ENCODE results near the gene LYRM2. TPM values are rescaled to one million over a fixed set of nuclear protein-coding genes. Genes with fewer than 3 reads are reported as not detected.

LYRM2 gene
- total and polyA plus RNA-seq, 9 of the 15 experiments (the other 6 are each of a cell fraction or from before 2014, with no cell fraction given) = 13.9 to 115 (median 42.9) TPM

DNA sequence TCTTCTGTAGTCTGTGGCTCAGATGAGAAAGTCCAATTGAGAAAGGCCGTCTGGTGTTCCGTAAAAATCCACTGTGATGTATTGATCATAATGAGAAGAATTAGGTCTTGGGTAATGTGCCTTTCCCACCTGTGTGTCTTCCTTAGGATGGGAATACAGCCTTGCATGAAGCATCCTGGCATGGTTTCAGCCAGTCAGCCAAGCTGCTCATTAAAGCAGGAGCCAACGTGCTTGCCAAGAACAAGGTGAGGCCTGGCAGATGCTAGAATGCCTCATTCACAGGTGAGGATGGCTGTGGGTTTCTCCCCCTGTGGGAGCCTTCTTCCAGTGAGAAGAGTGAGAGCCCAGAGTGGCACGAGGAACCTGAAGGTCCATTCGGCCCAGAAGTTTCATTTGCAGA lies 32.7 kb downstream of the LYRM2 start:
- CTCF ChIA-PET (ENCODE audit: low intra/inter-chr PET ratio) = no interaction called here

More for the DNA sequence above, 32.7 kb downstream of the LYRM2 start:
- Histone ChIP-seq H2AFZ (ENCODE audit: low read depth, low read length) (no peak overlapping the region), H3K36me3 (ENCODE audit: control insufficient read depth, insufficient read depth, low read length) (no peaks in the 10 kb centered on the region), H3K9me3 (replicated peaks; ENCODE audit: control insufficient read depth, insufficient read depth, low read depth, low read length) (no peaks in the 10 kb centered on the region), H3K4me2 (ENCODE audit: insufficient read depth, low read length) (no peak overlapping the region), H3K27me3 (ENCODE audit: control insufficient read depth in 2 of 2, insufficient read depth in 2 of 2, low read length in 2 of 2) (peaks cover 18 to 48% of the 10 kb centered on the region in 2 experiments), H3K9ac (ENCODE audit: insufficient read depth in 1 of 2, low read depth in 2 of 2, low read length in 2 of 2) (no peak overlapping the region), H3K9me1 (ENCODE audit: control insufficient read depth, insufficient read depth, low read length) (no peaks in the 10 kb centered on the region), H4K20me1 (replicated peaks; ENCODE audit: control insufficient read depth, insufficient read depth, low read length) (no peaks in the 10 kb centered on the region), H3K4me1 (replicated peaks in 1 of 2; ENCODE audit: control insufficient read depth in 2 of 2, insufficient read depth in 2 of 2, low read length in 2 of 2) (no peaks in the 10 kb centered on the region), H3K4me3 (no peak overlapping the region), H3K27ac (ENCODE audit: extremely low read depth, low read depth, low read length) (no peak overlapping the region), H3K79me2 (ENCODE audit: control insufficient read depth, insufficient read depth, low read length) (no peaks in the 10 kb centered on the region)
- BruUV-seq (replicated peaks) = no TSS peak
- no peak for ATAC-seq
- no peak for DNase-seq (ENCODE audit: extremely low read depth in 1 of 4, low spot score in 3 of 4)
- intact Hi-C loops (cut with micrococcal nuclease) = no loop called here
- in situ Hi-C loops (cut with MboI) = loop anchor here (25.0 kb wide), 1 partner anchor 619 kb away; no protein-coding TSS in a partner anchor
- TF ChIP-seq, protein P1, sequence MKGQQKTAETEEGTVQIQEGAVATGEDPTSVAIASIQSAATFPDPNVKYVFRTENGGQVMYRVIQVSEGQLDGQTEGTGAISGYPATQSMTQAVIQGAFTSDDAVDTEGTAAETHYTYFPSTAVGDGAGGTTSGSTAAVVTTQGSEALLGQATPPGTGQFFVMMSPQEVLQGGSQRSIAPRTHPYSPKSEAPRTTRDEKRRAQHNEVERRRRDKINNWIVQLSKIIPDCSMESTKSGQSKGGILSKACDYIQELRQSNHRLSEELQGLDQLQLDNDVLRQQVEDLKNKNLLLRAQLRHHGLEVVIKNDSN (CRISPR knock-in tag; IDR thresholded peaks at IDR 0.05) = no peak
- TF ChIP-seq, protein P2, sequence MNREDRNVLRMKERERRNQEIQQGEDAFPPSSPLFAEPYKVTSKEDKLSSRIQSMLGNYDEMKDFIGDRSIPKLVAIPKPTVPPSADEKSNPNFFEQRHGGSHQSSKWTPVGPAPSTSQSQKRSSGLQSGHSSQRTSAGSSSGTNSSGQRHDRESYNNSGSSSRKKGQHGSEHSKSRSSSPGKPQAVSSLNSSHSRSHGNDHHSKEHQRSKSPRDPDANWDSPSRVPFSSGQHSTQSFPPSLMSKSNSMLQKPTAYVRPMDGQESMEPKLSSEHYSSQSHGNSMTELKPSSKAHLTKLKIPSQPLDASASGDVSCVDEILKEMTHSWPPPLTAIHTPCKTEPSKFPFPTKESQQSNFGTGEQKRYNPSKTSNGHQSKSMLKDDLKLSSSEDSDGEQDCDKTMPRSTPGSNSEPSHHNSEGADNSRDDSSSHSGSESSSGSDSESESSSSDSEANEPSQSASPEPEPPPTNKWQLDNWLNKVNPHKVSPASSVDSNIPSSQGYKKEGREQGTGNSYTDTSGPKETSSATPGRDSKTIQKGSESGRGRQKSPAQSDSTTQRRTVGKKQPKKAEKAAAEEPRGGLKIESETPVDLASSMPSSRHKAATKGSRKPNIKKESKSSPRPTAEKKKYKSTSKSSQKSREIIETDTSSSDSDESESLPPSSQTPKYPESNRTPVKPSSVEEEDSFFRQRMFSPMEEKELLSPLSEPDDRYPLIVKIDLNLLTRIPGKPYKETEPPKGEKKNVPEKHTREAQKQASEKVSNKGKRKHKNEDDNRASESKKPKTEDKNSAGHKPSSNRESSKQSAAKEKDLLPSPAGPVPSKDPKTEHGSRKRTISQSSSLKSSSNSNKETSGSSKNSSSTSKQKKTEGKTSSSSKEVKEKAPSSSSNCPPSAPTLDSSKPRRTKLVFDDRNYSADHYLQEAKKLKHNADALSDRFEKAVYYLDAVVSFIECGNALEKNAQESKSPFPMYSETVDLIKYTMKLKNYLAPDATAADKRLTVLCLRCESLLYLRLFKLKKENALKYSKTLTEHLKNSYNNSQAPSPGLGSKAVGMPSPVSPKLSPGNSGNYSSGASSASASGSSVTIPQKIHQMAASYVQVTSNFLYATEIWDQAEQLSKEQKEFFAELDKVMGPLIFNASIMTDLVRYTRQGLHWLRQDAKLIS (CRISPR knock-in tag; IDR thresholded peaks at IDR 0.05) = no peak
- no peak for TF ChIP-seq BDP1 (IDR thresholded peaks at IDR 0.05; ENCODE audit: insufficient read depth, insufficient read length)
- TF ChIP-seq BCL6 (CRISPR knock-in tag; IDR thresholded peaks at IDR 0.05) = no peak
- no peak for TF ChIP-seq EHMT2 (IDR thresholded peaks at IDR 0.05)
- TF ChIP-seq, protein P3, sequence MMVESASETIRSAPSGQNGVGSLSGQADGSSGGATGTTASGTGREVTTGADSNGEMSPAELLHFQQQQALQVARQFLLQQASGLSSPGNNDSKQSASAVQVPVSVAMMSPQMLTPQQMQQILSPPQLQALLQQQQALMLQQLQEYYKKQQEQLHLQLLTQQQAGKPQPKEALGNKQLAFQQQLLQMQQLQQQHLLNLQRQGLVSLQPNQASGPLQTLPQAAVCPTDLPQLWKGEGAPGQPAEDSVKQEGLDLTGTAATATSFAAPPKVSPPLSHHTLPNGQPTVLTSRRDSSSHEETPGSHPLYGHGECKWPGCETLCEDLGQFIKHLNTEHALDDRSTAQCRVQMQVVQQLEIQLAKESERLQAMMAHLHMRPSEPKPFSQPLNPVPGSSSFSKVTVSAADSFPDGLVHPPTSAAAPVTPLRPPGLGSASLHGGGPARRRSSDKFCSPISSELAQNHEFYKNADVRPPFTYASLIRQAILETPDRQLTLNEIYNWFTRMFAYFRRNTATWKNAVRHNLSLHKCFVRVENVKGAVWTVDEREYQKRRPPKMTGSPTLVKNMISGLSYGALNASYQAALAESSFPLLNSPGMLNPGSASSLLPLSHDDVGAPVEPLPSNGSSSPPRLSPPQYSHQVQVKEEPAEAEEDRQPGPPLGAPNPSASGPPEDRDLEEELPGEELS (CRISPR knock-in tag; IDR thresholded peaks at IDR 0.05; ENCODE audit: borderline replicate concordance) = no peak
- TF ChIP-seq CC2D1A (IDR thresholded peaks at IDR 0.05) = no peak
- TF ChIP-seq PCBP1 (IDR thresholded peaks at IDR 0.05; ENCODE audit: low read depth, low read length, poor library complexity, severe bottlenecking) = no peak
- no peak for TF ChIP-seq ZNF347 (CRISPR knock-in tag; IDR thresholded peaks at IDR 0.05; ENCODE audit: low read depth)
- no peak for TF ChIP-seq E2F3 (CRISPR knock-in tag; IDR thresholded peaks at IDR 0.05)
- TF ChIP-seq NEUROD1 (IDR thresholded peaks at IDR 0.05; ENCODE audit: borderline replicate concordance, low read depth, low read length, partially characterized antibody) = no peak
- WGBS (ENCODE audit: insufficient coverage, low coverage, missing lambda C conversion rate) = 2% methylated on average over 5 of the region's 5 CpGs
- FAIRE-seq = no peak
- POLR2A ChIA-PET = interaction anchor here (0.6 kb wide), 1 partner anchor 587 kb away, joined by 3 read pairs; no protein-coding TSS in a partner anchor

Measured in K562 (cell line).